ENCODE data around the gene LCN2.

The LCN2 gene

GRCh38 chr9:128151309-128152132 lies 2.3 kb downstream of the LCN2 start:
- DNase-seq = no peak

- no peak for DNase-seq
Measured at GRCh38 chr9:128152133-128153059, 3.1 kb downstream of the LCN2 start.

GRCh38 chr9:128153060-128153946 lies 4.0 kb downstream of the LCN2 start:
- no peak for DNase-seq

- no peak for DNase-seq
Measured at GRCh38 chr9:128153947-128154695, 4.9 kb downstream of the LCN2 start.

GRCh38 chr9:128155736-128156500 lies 6.7 kb downstream of the LCN2 start:
- DNase-seq = no peak

- no peak for DNase-seq
Measured at GRCh38 chr9:128159522-128159783, 10.2 kb downstream of the LCN2 start.

- DNase-seq = peak; percentile 78
Measured at GRCh38 chr9:128159784-128160602, 10.7 kb downstream of the LCN2 start, which contains the start of gene BBLN. Gene BBLN (plus strand): TSS chr9:128160265. CDS start chr9:128160408, 143 bp downstream.

GRCh38 chr9:128160603-128160987 lies 11.3 kb downstream of the LCN2 start:
- DNase-seq = no peak

GRCh38 chr9:128161215-128161902 lies 12.1 kb downstream of the LCN2 start:
- no peak for DNase-seq

- DNase-seq = no peak
Measured at GRCh38 chr9:128162215-128163026, 13.2 kb downstream of the LCN2 start.

GRCh38 chr9:128163027-128163515 lies 13.8 kb downstream of the LCN2 start:
- DNase-seq = no peak

GRCh38 chr9:128163523-128164306 lies 14.5 kb downstream of the LCN2 start:
- no peak for DNase-seq

GRCh38 chr9:128164307-128164885 lies 15.1 kb downstream of the LCN2 start:
- DNase-seq = no peak

GRCh38 chr9:128166169-128166568 lies 16.9 kb downstream of the LCN2 start:
- DNase-seq = no peak

GRCh38 chr9:128167209-128167608 lies 18.0 kb downstream of the LCN2 start:
- DNase-seq = no peak

- no peak for DNase-seq
Measured at GRCh38 chr9:128168731-128169308, 19.6 kb downstream of the LCN2 start.

GRCh38 chr9:128169492-128169891 lies 20.2 kb downstream of the LCN2 start:
- DNase-seq = no peak

All from NCI-H1417 treated with DMSO at 0.1 percent for 48 hours (cell line).